Osteoblast (primary cell): Measurements from ENCODE around the gene PDK2. TPM values are rescaled to one million over a fixed set of nuclear protein-coding genes. Genes with fewer than 3 reads are reported as not detected.

Source experiments
- DNase-seq: peaks from one replicate; pipeline ENCODE4 v3.0.0; 2011; ENCODE audit warnings: low spot score, mixed read lengths; ENCODE audit not compliant: insufficient read length; ENCODE audit errors: missing footprints
- H2AFZ ChIP-seq: 2 replicates; pipeline ENCODE4 v1.6.0; 2011; ENCODE audit warnings: mild to moderate bottlenecking, low read length
- H3K27ac ChIP-seq: 2 replicates; pipeline ENCODE4 v1.5.1; 2011; ENCODE audit warnings: mild to moderate bottlenecking, low read depth, low read length, moderate library complexity
- H3K27me3 ChIP-seq: 2 replicates; pipeline ENCODE4 v1.6.0; 2012; ENCODE audit warnings: mild to moderate bottlenecking, control low read depth, inconsistent platforms, low read length, moderate library complexity; ENCODE audit not compliant: insufficient read depth
- H3K36me3 ChIP-seq: 2 replicates; pipeline ENCODE4 v1.5.1; 2011; ENCODE audit warnings: mild to moderate bottlenecking, low read length, control low read depth, moderate library complexity; ENCODE audit not compliant: insufficient read depth
- H3K4me1 ChIP-seq: 2 replicates; pipeline ENCODE4 v1.5.1; 2011; ENCODE audit warnings: mild to moderate bottlenecking, low read length, control low read depth, moderate library complexity; ENCODE audit not compliant: insufficient read depth
- H3K4me2 ChIP-seq: 2 replicates; pipeline ENCODE4 v1.6.0; 2011; ENCODE audit warnings: mild to moderate bottlenecking, low read length; ENCODE audit not compliant: insufficient read depth
- H3K4me3 ChIP-seq: fragments of 200-600 bp; sonication (generic); 3 replicates; pipeline ENCODE4 v1.5.1; 2012; ENCODE audit warnings: mild to moderate bottlenecking, low read length, inconsistent platforms; ENCODE audit not compliant: insufficient read depth
- H3K79me2 ChIP-seq: 2 replicates; pipeline ENCODE4 v1.6.0; 2012; ENCODE audit warnings: mild to moderate bottlenecking, low read length, control low read depth, inconsistent platforms; ENCODE audit not compliant: insufficient read depth
- H3K9me3 ChIP-seq: 2 replicates; pipeline ENCODE4 v1.5.1; 2011; ENCODE audit warnings: low read depth, low read length, control low read depth
- H4K20me1 ChIP-seq: 2 replicates; pipeline ENCODE4 v1.6.0; 2012; ENCODE audit warnings: mild to moderate bottlenecking, low read length, control low read depth; ENCODE audit not compliant: insufficient read depth
- CTCF ChIP-seq: IDR thresholded peaks from 2 replicates; pipeline ENCODE4 v1.5.1; 2011; ENCODE audit warnings: mild to moderate bottlenecking, low read depth, low read length, moderate library complexity; ENCODE audit errors: extremely low read depth
- total RNA-seq: library from RNA; depleted of rRNA; stranded (reverse); fragments of >200 nt; gene quantifications from 2 replicates; pipeline ENCODE4 v1.2.3, GENCODE V29; 2012

The PDK2 gene
- total RNA-seq, 1 donor, result 43.4 TPM

DNA sequence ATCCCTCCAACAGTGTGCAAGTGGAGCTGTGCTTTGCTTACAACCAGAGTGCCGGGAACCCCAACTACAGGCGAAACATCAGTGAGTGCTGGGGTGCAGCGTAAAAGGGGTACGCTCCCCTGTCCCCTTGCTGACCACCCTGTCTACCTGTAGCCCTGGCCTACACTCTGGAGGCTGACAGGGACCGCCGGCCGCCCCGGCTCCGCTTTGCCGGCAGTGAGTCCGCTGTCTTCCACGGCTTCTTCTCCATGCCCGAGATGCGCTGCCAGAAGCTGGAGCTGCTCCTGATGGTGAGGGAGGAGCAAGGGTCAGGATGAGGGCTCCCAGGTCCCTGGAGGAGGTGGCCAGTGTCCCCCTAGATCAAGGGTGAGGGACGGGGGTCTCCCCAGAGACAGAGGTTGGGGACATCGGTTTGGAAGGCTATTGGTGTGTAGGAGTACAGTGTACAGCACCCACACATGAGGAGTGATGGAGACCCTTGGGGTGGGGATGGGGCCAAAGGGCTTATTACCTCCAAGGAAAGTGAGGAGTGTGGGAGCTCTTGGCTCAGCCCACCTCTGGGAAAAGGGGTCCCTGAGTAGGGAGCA lies 19.6 kb upstream of the PDK2 start:
- Histone ChIP-seq H3K4me3 (no peak overlapping the region), H3K4me2 (no peak overlapping the region), H3K27ac (no peak overlapping the region), H4K20me1 (peaks cover 32% of the 10 kb centered on the region), H3K4me1 (peaks cover 9% of the 10 kb centered on the region), H3K79me2 (peaks cover 95% of the 10 kb centered on the region), H3K36me3 (peaks cover 93% of the 10 kb centered on the region), H2AFZ (no peak overlapping the region), H3K9me3 (no peaks in the 10 kb centered on the region), H3K27me3 (no peaks in the 10 kb centered on the region)
- DNase-seq, result peak; percentile 62
- no peak for TF ChIP-seq CTCF

GRCh38 chr17:50076221-50076590 lies 18.9 kb upstream of the PDK2 start:
- Histone ChIP-seq H3K4me2 (no peak overlapping the region), H3K4me1 (peaks cover 9% of the 10 kb centered on the region), H3K27ac (no peak overlapping the region), H4K20me1 (peaks cover 32% of the 10 kb centered on the region), H2AFZ (no peak overlapping the region), H3K36me3 (peaks cover 93% of the 10 kb centered on the region), H3K27me3 (no peaks in the 10 kb centered on the region), H3K4me3 (no peak overlapping the region), H3K79me2 (peaks cover 89% of the 10 kb centered on the region), H3K9me3 (no peaks in the 10 kb centered on the region)
- DNase-seq, result no peak
- no peak for TF ChIP-seq CTCF

DNA sequence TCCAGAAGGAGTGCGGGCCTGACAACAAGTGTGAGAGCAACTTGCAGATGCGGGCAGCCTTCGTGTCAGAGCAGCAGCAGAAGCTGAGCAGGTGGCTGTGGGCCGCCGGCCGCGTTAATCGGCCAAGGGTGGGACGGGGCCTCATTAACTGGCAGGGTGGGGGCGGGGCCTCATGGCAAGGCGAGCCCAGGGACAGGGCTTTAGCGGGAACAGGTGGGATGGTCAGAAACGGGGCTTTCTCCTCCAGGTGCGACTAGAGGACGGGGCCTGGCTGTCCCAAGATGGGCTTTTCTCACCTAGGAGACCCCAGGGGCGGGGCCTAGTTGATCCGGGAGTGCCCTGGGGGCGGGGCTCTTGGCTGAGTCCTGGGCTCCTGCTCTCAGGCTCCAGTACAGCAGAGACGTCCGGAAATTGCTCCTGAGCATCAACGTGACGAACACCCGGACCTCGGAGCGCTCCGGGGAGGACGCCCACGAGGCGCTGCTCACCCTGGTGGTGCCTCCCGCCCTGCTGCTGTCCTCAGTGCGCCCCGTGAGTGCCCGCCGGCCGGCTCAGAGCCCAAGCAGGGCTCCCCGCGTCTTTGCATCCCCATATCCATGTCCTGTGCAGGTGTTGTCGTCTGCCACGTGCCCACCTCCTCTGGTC lies 18.4 kb upstream of the PDK2 start:
- Histone ChIP-seq H3K79me2 (peaks cover 83% of the 10 kb centered on the region), H3K9me3 (no peaks in the 10 kb centered on the region), H3K4me3 (no peak overlapping the region), H3K27me3 (no peaks in the 10 kb centered on the region), H3K4me2 (no peak overlapping the region), H3K27ac (no peak overlapping the region), H2AFZ (no peak overlapping the region), H3K36me3 (peaks cover 93% of the 10 kb centered on the region), H3K4me1 (peaks cover 9% of the 10 kb centered on the region), H4K20me1 (peaks cover 32% of the 10 kb centered on the region)
- DNase-seq, result peak; percentile 32
- TF ChIP-seq CTCF, result no peak

- peak overlapping the region; percentile 47 for H3K27ac ChIP-seq
- H3K36me3 ChIP-seq, result peaks cover 97% of the 10 kb centered on the region
- H3K4me3 ChIP-seq, result no peak overlapping the region
- peaks cover 9% of the 10 kb centered on the region for H3K4me1 ChIP-seq
- no peak overlapping the region for H3K4me2 ChIP-seq
- H2AFZ ChIP-seq, result no peak overlapping the region
- H3K9me3 ChIP-seq, result no peaks in the 10 kb centered on the region
- no peaks in the 10 kb centered on the region for H3K27me3 ChIP-seq
- TF ChIP-seq CTCF, result no peak
- H3K79me2 ChIP-seq, result peaks cover 67% of the 10 kb centered on the region
- peak; percentile 49 for DNase-seq
- peaks cover 30% of the 10 kb centered on the region for H4K20me1 ChIP-seq
These were observed 16.7 kb upstream of the PDK2 start for GRCh38 chr17:50078430-50078829.
